GM18499 (cell line): Measurements from ENCODE around the gene IFT122.
"Not testable (repeated sequence)": the region's sequence is repeated elsewhere in the genome, so short reads cannot be mapped to it uniquely, and the experiment has no call there.

Experiments used
- ATAC-seq: cut with Tn5 transposase; IDR thresholded peaks from one replicate; pipeline ENCODE4 v1.9.1; 2021; ENCODE audit warnings: moderate number of reproducible peaks; ENCODE audit not compliant: insufficient read depth, unreplicated experiment

The IFT122 gene, protein sequence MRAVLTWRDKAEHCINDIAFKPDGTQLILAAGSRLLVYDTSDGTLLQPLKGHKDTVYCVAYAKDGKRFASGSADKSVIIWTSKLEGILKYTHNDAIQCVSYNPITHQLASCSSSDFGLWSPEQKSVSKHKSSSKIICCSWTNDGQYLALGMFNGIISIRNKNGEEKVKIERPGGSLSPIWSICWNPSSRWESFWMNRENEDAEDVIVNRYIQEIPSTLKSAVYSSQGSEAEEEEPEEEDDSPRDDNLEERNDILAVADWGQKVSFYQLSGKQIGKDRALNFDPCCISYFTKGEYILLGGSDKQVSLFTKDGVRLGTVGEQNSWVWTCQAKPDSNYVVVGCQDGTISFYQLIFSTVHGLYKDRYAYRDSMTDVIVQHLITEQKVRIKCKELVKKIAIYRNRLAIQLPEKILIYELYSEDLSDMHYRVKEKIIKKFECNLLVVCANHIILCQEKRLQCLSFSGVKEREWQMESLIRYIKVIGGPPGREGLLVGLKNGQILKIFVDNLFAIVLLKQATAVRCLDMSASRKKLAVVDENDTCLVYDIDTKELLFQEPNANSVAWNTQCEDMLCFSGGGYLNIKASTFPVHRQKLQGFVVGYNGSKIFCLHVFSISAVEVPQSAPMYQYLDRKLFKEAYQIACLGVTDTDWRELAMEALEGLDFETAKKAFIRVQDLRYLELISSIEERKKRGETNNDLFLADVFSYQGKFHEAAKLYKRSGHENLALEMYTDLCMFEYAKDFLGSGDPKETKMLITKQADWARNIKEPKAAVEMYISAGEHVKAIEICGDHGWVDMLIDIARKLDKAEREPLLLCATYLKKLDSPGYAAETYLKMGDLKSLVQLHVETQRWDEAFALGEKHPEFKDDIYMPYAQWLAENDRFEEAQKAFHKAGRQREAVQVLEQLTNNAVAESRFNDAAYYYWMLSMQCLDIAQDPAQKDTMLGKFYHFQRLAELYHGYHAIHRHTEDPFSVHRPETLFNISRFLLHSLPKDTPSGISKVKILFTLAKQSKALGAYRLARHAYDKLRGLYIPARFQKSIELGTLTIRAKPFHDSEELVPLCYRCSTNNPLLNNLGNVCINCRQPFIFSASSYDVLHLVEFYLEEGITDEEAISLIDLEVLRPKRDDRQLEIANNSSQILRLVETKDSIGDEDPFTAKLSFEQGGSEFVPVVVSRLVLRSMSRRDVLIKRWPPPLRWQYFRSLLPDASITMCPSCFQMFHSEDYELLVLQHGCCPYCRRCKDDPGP

DNA sequence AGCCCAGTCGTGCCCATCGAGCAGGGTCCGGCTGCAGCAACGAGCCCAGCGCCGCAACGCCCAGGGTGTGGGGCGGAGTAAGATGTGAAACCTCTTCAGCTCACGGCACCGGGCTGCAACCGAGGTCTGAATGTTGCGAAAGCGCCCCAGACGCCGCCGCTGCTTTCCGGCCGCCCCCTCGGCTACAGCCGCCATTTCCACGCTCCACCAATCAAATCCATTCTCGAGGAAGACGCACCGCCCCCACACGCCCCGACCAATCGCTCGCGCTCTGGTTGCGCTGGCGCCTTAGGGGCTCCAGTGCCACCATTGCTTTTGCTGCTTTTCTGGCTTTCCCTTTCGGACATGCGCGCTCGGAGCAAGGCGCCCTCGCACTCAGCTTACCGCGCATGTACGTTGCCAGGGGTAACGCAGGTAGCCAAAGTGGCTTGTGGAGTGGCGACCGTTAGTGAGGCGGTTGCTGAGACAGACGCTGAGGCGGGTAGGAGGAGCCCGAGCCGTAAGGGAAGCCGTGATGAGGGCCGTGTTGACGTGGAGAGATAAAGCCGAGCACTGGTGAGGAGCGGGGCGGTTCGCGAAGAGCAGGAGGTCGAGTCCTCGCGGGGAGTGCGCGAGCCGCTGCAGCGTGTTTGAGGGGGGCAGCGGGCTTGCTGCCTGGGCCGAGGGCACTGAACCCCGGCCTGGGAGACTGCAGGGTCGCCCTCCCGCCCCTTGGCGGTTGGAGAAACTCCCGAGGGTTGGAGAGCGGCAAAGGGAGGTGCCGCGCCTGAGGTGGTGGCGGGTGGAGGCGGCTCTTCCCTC, at the start of gene IFT122, which contains the start of gene MBD4:
Gene IFT122 (plus strand): TSS at position 408 of the 801 bp plus-strand sequence. CDS start 107 bp downstream, at position 515.
Gene MBD4 (minus strand): TSS at position 132 of the 801 bp plus-strand sequence. CDS start 115 bp downstream, at position 17.
- peak; percentile 71 for ATAC-seq

DNA sequence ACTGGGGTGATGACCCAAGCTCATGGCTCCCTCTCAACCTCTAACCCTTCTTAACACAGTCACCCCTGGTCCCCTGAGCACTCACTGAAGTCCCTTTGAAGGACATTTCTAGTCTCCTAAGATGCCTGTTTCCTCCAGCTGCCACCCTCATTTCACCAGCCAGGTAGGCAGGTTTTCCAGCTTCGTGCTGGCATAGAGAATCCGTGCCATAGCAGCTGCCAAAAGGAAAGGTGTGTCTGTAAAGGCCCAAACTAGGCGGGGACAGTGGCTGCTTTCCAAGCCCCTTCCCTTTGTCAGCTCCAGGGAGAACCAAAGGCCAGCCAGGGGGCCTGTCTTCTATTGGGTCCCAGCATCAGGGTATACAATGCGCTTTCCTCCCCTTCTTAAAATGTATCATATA, 48.4 kb upstream of the IFT122 start:
- not testable (repeated sequence) for ATAC-seq

DNA sequence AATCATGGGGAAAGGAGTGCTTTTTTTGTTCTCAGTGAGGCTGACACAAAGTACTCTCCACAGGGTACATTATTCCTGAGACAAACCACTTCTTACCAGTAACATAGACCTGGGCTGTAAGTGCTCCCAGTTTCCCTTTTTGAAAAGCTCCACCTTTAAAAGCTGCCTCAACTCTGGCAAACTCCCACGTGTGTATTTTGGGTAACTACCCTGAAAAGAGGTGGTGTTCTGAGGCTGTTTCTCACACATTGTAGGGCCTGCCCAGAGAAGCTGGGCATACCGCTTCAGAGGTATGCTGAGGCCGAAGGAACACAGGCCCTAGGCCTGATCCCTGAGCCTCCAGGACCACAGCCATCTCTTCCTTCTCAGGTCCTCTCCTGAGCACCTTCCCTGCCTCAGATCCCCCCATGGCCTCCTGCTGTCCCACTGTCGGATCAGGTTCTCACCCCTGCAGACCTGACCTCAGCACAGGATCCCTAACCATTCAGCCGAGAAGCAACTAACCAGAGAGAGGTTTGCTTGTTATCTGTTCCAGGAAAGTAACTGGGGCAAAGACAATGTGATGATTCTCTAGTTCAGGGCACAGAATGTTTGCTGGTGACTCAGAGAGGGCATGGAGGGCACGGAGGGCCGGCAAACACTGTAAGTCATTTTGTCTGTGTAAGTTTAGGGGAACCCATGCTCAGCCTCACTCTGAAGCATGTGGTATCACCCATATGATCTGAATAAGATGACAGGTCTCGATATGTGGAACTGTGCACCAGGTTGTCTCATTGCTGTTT, 47.7 kb upstream of the IFT122 start:
- ATAC-seq: not testable (repeated sequence)

DNA sequence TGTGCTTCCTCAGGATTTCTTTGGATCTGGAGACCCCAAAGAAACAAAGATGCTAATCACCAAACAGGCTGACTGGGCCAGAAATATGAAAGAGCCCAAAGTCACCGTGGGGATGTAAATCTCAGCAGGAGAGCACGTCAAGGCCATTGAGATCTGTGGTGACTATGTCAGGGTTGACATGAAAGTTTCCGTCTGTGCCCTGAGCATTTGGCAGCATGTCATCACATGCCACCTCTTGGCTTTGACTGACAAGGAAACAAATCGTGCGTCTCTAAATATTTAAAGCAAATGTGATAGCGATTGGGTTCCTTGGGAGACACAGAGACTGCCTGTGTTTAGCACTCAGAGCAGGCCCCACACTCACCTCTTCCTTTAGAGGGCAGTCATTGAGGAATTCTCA, 46.8 kb upstream of the IFT122 start:
- ATAC-seq: no peak

DNA sequence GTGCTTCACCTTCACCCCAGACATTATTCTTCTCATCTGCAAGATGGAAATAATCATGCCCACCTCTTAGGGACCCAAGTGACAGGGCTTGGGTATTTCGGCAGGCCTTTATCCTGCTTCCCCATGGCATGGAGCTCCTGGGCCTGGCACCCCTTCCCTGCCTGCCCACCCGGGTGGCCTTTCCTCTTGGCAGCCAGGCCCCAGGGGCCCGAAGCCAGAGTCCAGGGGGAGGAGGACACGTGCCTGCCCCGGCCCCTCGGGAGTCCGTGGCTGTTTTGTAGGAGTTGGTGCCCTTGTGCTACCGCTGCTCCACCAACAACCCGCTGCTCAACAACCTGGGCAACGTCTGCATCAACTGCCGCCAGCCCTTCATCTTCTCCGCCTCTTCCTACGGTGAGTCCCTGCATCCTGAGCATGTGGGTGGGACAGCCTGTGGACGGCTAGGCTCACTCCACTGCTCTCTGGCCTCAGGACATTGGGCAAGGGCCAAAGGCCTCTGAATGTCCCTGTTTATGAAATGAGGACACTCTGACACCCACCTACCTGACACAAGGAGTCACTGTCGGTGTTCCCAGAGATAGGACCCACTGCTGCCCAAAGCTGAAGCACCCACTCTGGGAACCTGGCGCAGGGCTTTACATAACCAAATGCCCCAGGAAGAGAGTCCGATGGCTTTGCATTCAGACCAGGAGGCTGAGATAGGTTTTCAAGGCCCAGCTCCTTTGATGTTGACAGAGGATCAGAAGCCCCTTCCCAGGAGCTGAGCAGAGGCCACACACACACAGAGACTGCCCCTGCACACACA, 46.1 kb upstream of the IFT122 start:
- ATAC-seq: not testable (repeated sequence)

DNA sequence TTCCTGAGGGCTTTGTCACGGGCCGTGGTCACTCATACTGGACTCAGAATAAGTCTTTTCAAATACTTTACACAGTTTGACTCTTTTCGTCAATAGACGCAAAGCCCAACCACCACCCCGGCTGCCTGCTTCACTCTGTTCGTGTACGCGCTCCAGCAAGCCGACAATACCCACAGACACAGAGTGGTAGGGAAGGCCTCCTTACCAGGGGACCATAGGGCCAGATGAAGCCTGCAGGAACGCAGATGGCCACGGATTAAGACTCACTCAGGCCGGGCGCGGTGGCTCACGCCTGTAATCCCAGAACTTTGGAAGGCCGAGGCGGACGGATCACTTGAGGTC, 41.2 kb upstream of the IFT122 start:
- no peak for ATAC-seq

DNA sequence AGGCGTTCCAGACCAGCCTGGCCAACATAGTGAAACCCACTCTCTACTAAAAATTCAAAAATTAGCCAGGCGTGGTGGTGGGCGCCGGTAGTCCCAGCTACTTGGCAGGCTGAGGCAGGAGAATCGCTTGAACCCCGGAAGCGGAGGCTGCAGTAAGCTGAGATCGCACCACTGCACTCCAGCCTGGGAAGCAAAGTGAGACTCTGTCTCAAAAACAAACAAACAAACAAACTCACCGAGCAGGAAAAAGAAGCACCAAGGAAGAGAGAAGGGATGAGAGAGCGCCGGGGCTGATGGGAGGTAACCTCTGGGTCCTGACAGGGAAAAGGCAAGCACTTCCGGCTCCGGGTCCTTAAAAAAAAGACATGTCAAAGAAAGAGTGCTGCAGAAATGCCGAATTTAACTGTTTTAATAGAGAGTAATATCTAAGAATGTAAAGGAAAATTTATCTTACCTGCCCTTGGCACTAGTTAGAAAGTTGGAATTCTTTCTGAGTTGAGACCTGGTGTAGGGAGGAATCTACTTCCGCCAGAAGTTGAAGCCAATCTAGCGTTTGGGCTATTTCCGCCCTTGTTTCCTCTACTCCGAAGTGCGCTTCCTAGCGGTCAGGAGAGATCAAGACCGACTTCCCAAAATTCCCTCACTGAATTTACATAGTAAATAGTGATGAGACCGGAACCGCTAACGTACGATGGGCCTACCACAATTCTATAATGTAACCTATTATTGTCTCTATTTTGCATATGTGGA, 40.7 kb upstream of the IFT122 start:
- ATAC-seq: peak; percentile 54

DNA sequence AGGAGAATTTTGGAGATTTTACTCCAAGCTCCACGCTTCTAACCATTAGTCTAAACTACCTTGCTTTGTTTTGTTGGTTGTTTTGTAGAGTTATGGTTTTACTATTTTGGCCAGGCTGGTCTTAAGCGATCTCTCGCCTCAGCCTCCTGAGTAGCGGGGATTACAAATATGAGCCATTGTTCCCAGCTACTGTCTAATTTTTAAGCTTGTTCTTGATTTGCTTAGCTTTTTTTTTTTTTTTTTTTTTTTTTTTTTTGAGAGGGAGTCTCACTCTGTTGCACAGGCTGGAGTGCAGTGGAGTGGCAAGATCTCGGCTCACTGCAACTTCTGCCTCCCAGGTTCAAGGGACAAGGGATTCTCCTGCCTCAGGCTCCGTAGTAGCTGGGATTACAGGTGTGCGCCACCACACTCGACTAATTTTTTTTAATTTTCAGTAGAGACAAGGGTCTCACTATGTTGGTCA, 40.1 kb upstream of the IFT122 start:
- ATAC-seq: peak; percentile 23

DNA sequence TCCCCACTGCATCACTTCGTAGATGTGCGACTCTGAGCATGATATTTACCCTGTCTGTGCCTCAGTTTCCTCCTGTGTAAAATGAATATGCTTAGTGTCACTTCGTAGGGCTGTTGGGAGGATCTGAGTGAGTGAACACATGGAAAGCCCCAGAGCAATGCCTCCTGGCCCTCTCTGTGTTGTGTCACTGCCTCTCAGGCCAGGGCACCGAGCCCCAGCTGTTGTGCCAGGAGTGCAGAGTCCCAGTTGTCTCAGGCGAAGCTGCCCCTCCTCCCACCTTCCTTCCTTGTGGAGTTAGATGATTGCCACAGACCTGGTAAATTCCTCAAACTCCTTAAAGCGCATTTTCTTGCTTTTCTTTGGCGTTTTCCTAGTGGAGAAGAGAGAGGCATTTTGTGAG, 37.8 kb upstream of the IFT122 start:
- no peak for ATAC-seq

DNA sequence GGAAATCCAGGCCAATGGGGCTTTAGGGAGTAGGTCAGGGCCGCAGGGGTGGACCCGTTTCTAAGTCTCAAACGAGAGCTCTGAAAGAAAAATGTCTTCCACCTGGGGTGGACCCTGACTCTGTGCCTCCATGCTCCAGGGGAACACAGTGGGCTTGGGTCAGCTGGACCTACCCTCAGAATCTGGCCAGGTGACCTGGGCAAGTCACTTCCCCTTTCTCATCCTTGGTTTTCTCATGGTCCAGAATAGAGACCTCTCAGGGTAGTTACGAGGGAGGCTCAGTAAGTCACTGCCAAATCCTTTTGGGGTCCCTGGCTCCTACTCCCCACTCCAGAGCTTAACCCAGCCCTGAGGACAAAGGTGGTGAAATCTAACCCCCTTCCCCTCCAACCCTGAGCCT, 37.4 kb upstream of the IFT122 start:
- no peak for ATAC-seq

DNA sequence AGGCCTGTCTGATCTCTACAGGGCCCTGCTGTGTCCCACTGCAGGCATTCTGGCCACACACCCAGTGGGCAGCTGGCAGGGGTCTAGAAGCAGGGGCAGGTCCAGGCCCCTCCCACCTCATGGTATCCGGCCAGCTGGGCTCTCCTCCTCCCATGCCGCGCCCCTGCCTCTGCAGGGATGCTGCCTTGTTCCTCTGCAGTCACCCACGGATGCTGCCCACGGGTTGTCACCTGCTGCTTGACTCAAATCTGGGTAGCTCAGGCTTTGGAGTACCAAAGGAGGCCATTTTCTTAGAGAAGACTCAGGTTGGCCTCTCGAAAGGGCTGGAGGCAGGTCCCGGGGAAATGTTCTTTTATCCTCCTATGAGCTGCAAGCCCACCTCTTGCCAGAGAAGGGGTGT, 36.6 kb upstream of the IFT122 start:
- no peak for ATAC-seq

DNA sequence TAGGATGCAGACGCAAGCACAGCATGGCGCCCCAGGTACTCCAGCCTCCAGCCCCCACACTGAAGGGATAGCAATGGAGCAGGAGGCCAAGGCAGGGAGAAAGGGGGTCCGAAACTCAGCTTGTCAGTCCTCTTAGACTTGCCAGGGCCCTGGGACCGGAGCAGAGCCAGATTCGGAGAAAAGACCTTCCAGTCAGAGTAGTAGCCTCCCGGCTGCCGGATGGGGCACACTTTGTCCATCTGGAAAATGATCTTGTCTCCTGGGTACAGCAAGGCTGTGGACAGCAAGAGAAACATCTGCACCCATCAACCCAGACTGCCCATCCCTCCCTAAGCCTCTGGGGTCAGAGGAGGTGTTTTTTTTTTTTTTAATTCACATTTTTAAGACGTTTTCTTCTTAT, 35.9 kb upstream of the IFT122 start:
- ATAC-seq: no peak

DNA sequence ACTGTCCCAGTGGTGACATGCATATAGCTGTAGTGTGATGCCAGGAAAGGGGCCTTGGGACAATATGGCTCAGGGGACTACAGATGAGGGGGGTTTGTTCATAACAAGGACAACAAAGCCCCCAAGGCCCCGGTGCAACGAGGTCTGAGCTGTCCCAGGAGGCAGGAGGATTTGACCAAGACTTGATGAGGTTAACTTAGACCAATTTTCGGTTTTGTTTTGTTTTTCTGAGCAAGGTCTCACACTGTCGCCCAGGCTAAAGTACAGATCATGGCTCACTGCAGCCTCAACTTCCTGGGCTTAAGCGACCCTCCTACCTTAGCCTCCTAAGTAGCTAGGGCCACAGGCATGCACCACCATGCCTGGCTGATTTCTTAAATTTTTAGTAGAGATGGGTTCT, 35.4 kb upstream of the IFT122 start:
- ATAC-seq: no peak

DNA sequence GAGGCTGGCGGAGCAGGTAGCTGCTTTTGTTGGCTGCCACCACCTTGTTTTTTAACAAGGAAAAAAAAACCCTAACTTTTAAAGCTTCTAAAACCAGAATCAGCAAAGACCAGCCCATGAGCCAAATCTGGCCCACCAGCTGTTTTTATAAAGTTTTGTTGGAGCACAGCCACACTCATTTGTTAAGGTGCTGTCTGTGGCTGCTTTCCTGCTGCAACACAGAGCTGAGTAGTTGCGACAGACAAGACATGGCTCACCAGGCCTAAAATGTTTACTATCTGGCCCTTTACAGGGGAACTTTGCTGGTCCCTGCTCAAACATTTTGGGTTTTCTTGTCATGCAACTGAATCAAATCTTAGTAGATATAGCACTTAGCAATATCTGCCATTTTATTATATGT, 30.5 kb upstream of the IFT122 start:
- no peak for ATAC-seq

DNA sequence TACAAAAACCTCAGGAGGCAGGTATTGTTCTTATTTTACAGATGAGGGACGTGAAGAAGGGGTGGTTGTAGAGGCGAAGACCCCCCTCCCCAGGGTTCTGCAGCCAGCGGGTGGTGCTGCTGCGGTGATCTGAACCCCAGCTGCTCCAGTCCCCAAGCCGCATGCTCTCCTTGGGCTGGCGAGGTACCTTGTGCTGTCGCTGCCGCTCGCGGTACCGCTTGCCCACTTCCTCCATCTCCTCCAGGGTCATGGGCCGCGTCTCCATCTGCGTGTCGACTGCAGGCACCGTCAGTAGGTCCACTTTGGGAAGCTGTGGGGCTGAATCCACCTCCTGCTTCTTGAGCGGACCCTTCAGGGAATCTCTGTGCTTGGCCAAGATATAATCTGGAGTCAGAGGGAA, 29.1 kb upstream of the IFT122 start:
- ATAC-seq: no peak

DNA sequence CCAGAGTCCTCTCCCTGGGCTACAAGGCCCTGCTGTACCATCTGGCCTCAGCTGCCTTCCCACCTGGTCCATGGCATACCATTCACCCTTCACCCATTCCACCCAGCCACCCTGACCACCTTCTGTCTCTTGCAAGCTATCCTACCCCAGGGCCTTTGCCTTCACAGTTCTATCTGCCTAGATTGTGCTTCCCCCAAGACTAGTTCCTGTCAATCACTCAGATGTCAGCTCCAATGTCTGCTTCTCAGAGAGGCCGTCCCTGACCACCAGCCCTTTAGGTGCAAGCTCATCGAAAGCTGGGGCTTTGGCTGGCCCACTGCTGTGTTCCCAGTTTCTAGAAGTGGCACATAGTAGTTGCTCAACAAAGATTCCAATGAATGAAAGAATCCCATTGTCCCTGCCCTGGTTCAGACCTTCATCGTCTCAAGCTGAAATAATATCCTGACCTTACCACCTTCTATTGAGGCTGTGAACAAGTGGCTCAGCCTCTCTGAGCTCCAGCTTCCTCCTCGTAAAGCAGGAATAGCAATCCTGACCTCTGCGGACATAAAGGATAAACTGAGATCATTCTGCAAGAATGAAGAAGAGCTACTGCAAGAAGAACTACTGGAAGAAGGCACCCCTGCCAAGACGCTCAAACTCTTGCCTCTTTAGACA, 27.4 kb upstream of the IFT122 start:
- no peak for ATAC-seq

DNA sequence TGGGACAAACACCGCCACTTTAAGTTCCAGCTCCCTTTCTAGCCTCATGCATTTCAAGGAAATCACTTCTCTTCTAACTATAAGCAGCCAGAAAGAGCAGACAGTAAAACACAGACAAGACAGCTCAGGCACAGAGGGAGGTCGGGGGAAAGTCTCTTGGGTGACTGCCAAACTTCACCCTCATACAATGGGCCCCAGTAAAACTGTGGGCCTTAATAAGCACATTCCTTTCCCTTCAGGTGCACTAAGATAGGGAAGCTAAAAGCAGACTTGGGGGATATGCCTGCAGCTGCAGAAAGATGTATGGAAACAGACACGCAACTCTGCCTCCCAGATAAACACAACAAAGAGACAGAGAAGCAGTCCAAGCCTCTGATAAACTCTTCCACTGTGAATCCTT, 26.8 kb upstream of the IFT122 start:
- ATAC-seq: not testable (repeated sequence)
